Endodermal cell (in vitro differentiated cells): ENCODE results near the gene DIMT1. TPM values are rescaled to one million over a fixed set of nuclear protein-coding genes. Genes with fewer than 3 reads are reported as not detected.

ENCODE experiments used
- DNase-seq: peaks from one replicate; pipeline ENCODE4 v3.0.0-alpha.2; 2017
- H3K27ac ChIP-seq: 2 replicates; pipeline ENCODE4 v1.5.1; 2013; ENCODE audit warnings: mild to moderate bottlenecking, low read depth, low read length, moderate library complexity
- H3K27me3 ChIP-seq: 2 replicates; pipeline ENCODE4 v1.6.1; 2013; ENCODE audit warnings: mild to moderate bottlenecking, low read length, moderate library complexity; ENCODE audit not compliant: insufficient read depth, control insufficient read depth, poor library complexity, severe bottlenecking
- H3K36me3 ChIP-seq: 2 replicates; pipeline ENCODE4 v1.7.0; 2013; ENCODE audit warnings: mild to moderate bottlenecking, low read length, moderate library complexity; ENCODE audit not compliant: control insufficient read depth, insufficient read depth
- H3K4me1 ChIP-seq: one replicate; pipeline ENCODE4 v1.7.0; 2013; ENCODE audit warnings: low read length; ENCODE audit not compliant: control insufficient read depth, insufficient read depth
- H3K4me3 ChIP-seq: 2 replicates; pipeline ENCODE4 v1.5.1; 2013; ENCODE audit warnings: mild to moderate bottlenecking, low read length, moderate library complexity
- H3K9ac ChIP-seq: 2 replicates; pipeline ENCODE4 v1.6.1; 2013; ENCODE audit warnings: mild to moderate bottlenecking, low read length, moderate library complexity; ENCODE audit not compliant: poor library complexity, severe bottlenecking; ENCODE audit errors: extremely low read depth
- H3K9me3 ChIP-seq: 2 replicates; pipeline ENCODE4 v1.6.1; 2013; ENCODE audit warnings: mild to moderate bottlenecking, low read length, moderate library complexity; ENCODE audit not compliant: control insufficient read depth
- H3K27ac Mint-ChIP-seq: 2 replicates; pipeline ENCODE4 v1.8.0; 2020; ENCODE audit warnings: mixed read lengths
- H3K27me3 Mint-ChIP-seq: 2 replicates; pipeline ENCODE4 v1.8.0; 2021; ENCODE audit warnings: mild to moderate bottlenecking, mixed read lengths; ENCODE audit not compliant: insufficient read depth
- H3K36me3 Mint-ChIP-seq: 2 replicates; pipeline ENCODE4 v1.8.0; 2020; ENCODE audit warnings: low read depth, mixed read lengths
- H3K4me1 Mint-ChIP-seq: 2 replicates; pipeline ENCODE4 v1.8.0; 2020; ENCODE audit warnings: mixed read lengths
- H3K4me3 Mint-ChIP-seq: 2 replicates; pipeline ENCODE4 v1.8.0; 2020; ENCODE audit warnings: mild to moderate bottlenecking, moderate library complexity, mixed read lengths
- H3K9me3 Mint-ChIP-seq: 2 replicates; pipeline ENCODE4 v1.8.0; 2020; ENCODE audit warnings: mild to moderate bottlenecking, mixed read lengths
- CTCF ChIP-seq: fragments of 200-600 bp; sonication (generic); conservative IDR thresholded peaks from 2 replicates; pipeline ENCODE4 v1.5.0; 2021; ENCODE audit warnings: antibody characterized with exemption, mild to moderate bottlenecking
- WGBS, 2 experiments: methylation state at CpG; one replicate each; pipeline versions ENCODE4 v1.1.5 to v1.1.7; 2013; ENCODE audit warnings: missing lambda C conversion rate in 2 of 2, mixed read lengths in 1 of 2; ENCODE audit not compliant: insufficient coverage in 1 of 2, insufficient read length in 1 of 2; 5-methylcytosine and 5-hydroxymethylcytosine counted together
- total RNA-seq, 2 donors: library from RNA; stranded (reverse); fragmentation: NEBNext Ultra II Directional in 1 of 2; extraction: Animal tissue kit (Norgen Biotek cat#: 25700) in 1 of 2; gene quantifications; 2 replicates in 1 of 2; 3 replicates in 1 of 2; pipeline ENCODE4 v1.2.1, GENCODE V29; 2021

The DIMT1 gene
- total RNA-seq, 2 donors from 2014 or later: 22.7 to 25.6 TPM

DNA sequence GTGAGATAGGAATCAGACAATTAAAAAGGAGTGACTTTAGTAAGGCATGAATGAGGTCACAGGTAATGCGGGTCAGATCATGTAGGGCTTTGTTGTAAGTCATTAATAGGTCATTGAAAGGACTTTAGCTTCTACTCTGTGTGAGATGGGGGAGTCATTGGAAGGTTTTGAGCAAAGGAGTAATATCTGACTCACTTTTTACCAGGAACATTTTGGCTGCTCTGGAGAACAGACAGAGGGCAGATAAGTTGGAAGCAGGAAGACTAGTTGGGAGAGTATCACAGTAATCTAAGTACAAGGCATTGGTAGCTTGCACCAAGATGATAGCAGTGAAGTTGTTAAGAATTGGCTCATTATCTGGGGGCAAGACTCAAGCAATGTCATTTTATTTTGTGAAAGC, 60.3 kb downstream of the DIMT1 start:
- H3K27me3 ChIP-seq: no peaks in the 10 kb centered on the region
- H3K9me3 ChIP-seq: no peaks in the 10 kb centered on the region
- H3K4me3 ChIP-seq: no peak overlapping the region
- Mint-ChIP-seq H3K27ac (peak overlapping the region; percentile 5), H3K4me1 (peaks cover 3% of the 10 kb centered on the region), H3K4me3 (no peak overlapping the region), H3K9me3 (no peaks in the 10 kb centered on the region), H3K36me3 (peaks cover 10% of the 10 kb centered on the region), H3K27me3 (no peaks in the 10 kb centered on the region)
- H3K27ac ChIP-seq: no peak overlapping the region
- WGBS, 2 experiments: 97 to 100% methylated on average over 1 of the region's 1 CpG
- peaks cover 21% of the 10 kb centered on the region for H3K36me3 ChIP-seq
- H3K9ac ChIP-seq: no peak overlapping the region
- no peaks in the 10 kb centered on the region for H3K4me1 ChIP-seq
- no peak for TF ChIP-seq CTCF
- no peak for DNase-seq

DNA sequence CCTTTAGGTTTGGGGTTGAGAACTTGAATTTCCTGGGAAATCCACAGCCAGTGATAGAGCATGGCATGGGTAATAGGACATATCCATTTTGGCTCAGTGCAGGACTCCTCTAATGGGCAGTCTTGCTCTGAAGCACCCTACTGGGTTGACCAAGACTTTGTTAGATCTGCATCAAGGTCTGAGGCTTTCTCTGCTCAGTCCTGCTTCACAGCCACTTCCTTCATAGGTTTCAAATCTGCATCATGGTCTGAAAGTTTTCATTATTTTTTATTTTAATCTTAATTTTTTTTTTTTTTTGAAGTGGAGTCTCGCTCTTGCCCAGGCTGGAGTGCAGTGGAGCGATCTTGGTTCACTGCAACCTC, 61.2 kb downstream of the DIMT1 start:
- Histone ChIP-seq H3K4me3 (no peak overlapping the region), H3K4me1 (no peaks in the 10 kb centered on the region), H3K9me3 (no peaks in the 10 kb centered on the region), H3K27ac (no peak overlapping the region), H3K36me3 (peaks cover 11% of the 10 kb centered on the region), H3K9ac (no peak overlapping the region), H3K27me3 (no peaks in the 10 kb centered on the region)
- Mint-ChIP-seq H3K9me3 (no peaks in the 10 kb centered on the region), H3K4me3 (no peak overlapping the region), H3K4me1 (peaks cover 3% of the 10 kb centered on the region), H3K27ac (no peak overlapping the region), H3K36me3 (peaks cover 6% of the 10 kb centered on the region), H3K27me3 (no peaks in the 10 kb centered on the region)
- no peak for TF ChIP-seq CTCF
- 100% methylated on average over 2 of the region's 2 CpGs; no CpG with 5 or more reads in 1 of the 2 experiments for WGBS, 2 experiments
- no peak for DNase-seq

- Histone ChIP-seq H3K27ac (no peak overlapping the region), H3K4me1 (no peaks in the 10 kb centered on the region), H3K27me3 (no peaks in the 10 kb centered on the region), H3K9ac (no peak overlapping the region), H3K9me3 (no peaks in the 10 kb centered on the region), H3K36me3 (peaks cover 6% of the 10 kb centered on the region), H3K4me3 (no peak overlapping the region)
- Mint-ChIP-seq H3K4me1 (peaks cover 3% of the 10 kb centered on the region), H3K9me3 (no peaks in the 10 kb centered on the region), H3K27ac (peak overlapping the region; percentile 42), H3K36me3 (peaks cover 6% of the 10 kb centered on the region), H3K4me3 (no peak overlapping the region), H3K27me3 (no peaks in the 10 kb centered on the region)
- DNase-seq: no peak
- 94 to 100% methylated on average over 1 to 4 of the region's 4 CpGs for WGBS, 2 experiments
- TF ChIP-seq CTCF: no peak
These were observed 61.8 kb downstream of the DIMT1 start for GRCh38 chr5:62341783-62342475.
